NCI-H2081 (cell line): ENCODE measurements around the gene PRKAR1A.
"Not testable (repeated sequence)": the region's sequence is repeated elsewhere in the genome, so short reads cannot be mapped to it uniquely, and the experiment has no call there.

ENCODE experiments used
- DNase-seq, 2 experiments: peaks; one replicate each; lab custom pipeline; 2025; lab: John Stamatoyannopoulos, UW

PRKAR1A gene

GRCh38 chr17:68511671-68512246, 471 bp upstream of the PRKAR1A start:
- DNase-seq, result peak; percentile 89 to 91

GRCh38 chr17:68512960-68513474, 787 bp downstream of the PRKAR1A start:
- peak in 1 of 2 experiments; percentile 45 for DNase-seq

- DNase-seq, result no peak
Measured at GRCh38 chr17:68513932-68514331, 1.7 kb downstream of the PRKAR1A start.

GRCh38 chr17:68514831-68515635, 2.8 kb downstream of the PRKAR1A start:
- DNase-seq, result no peak

- DNase-seq, result no peak
Measured at GRCh38 chr17:68516732-68517131, 4.5 kb downstream of the PRKAR1A start.

- DNase-seq, result not testable (repeated sequence)
Measured at GRCh38 chr17:68517605-68518004, 5.4 kb downstream of the PRKAR1A start.

GRCh38 chr17:68518063-68518815, 6.0 kb downstream of the PRKAR1A start:
- no peak for DNase-seq

GRCh38 chr17:68519051-68519450, 6.8 kb downstream of the PRKAR1A start:
- not testable (repeated sequence) for DNase-seq

- DNase-seq, result no peak
Measured at GRCh38 chr17:68519911-68520310, 7.7 kb downstream of the PRKAR1A start.

GRCh38 chr17:68522266-68522665, 10.0 kb downstream of the PRKAR1A start:
- DNase-seq, result no peak

- DNase-seq, result no peak
Measured at GRCh38 chr17:68526548-68526947, 14.3 kb downstream of the PRKAR1A start.

GRCh38 chr17:68527314-68527713, 15.1 kb downstream of the PRKAR1A start:
- DNase-seq, result no peak

- no peak for DNase-seq
Measured at GRCh38 chr17:68531252-68531651, 19.0 kb downstream of the PRKAR1A start.

- no peak for DNase-seq
Measured at GRCh38 chr17:68532826-68533225, 20.6 kb downstream of the PRKAR1A start.

GRCh38 chr17:68533887-68534694, 21.9 kb downstream of the PRKAR1A start:
- peak in 1 of 2 experiments; percentile 15 for DNase-seq

GRCh38 chr17:68534695-68535088, 22.5 kb downstream of the PRKAR1A start:
- DNase-seq, result no peak

- DNase-seq, result no peak
Measured at GRCh38 chr17:68535922-68536321, 23.7 kb downstream of the PRKAR1A start.

GRCh38 chr17:68539548-68540467, 27.6 kb downstream of the PRKAR1A start:
- DNase-seq, result no peak

- DNase-seq, result no peak
Measured at GRCh38 chr17:68540981-68541380, 28.8 kb downstream of the PRKAR1A start.

- no peak for DNase-seq
Measured at GRCh38 chr17:68541816-68542215, 29.6 kb downstream of the PRKAR1A start.
